ENCODE measurements around the gene AXIN1.

The AXIN1 gene

GRCh38 chr16:325375-326145, 27.0 kb downstream of the AXIN1 start:
- no peak for DNase-seq

GRCh38 chr16:324451-325334, 27.8 kb downstream of the AXIN1 start:
- no peak for DNase-seq

- no peak for DNase-seq
Observed at GRCh38 chr16:324201-324450, 28.4 kb downstream of the AXIN1 start.

- DNase-seq = no peak
Observed at GRCh38 chr16:322476-323143, 29.9 kb downstream of the AXIN1 start.

- no peak for DNase-seq
Observed at GRCh38 chr16:321532-321931, 31.0 kb downstream of the AXIN1 start.

- DNase-seq = no peak
Observed at GRCh38 chr16:320206-320605, 32.3 kb downstream of the AXIN1 start.

- DNase-seq = no peak
Observed at GRCh38 chr16:318628-319027, 33.9 kb downstream of the AXIN1 start.

GRCh38 chr16:317583-317982, 34.9 kb downstream of the AXIN1 start:
- no peak for DNase-seq

- no peak for DNase-seq
Observed at GRCh38 chr16:316741-317464, 35.6 kb downstream of the AXIN1 start.

- DNase-seq = no peak
Observed at GRCh38 chr16:314795-315299, 37.7 kb downstream of the AXIN1 start.

- no peak for DNase-seq
Observed at GRCh38 chr16:314351-314750, 38.2 kb downstream of the AXIN1 start.

- DNase-seq = no peak
Observed at GRCh38 chr16:311725-312124, 40.8 kb downstream of the AXIN1 start.

- DNase-seq = no peak
Observed at GRCh38 chr16:309476-309875, 43.0 kb downstream of the AXIN1 start.

GRCh38 chr16:307691-308312, 44.7 kb downstream of the AXIN1 start:
- no peak for DNase-seq

GRCh38 chr16:306911-307370, 45.6 kb downstream of the AXIN1 start:
- DNase-seq = no peak

GRCh38 chr16:305916-306626, 46.5 kb downstream of the AXIN1 start:
- DNase-seq = peak; percentile 77

- DNase-seq = no peak
Observed at GRCh38 chr16:303760-304505, 48.6 kb downstream of the AXIN1 start.

- no peak for DNase-seq
Observed at GRCh38 chr16:301950-302349, 50.6 kb downstream of the AXIN1 start.

- no peak for DNase-seq
Observed at GRCh38 chr16:301235-301634, 51.3 kb downstream of the AXIN1 start.

- no peak for DNase-seq
Observed at GRCh38 chr16:297832-298231, 54.7 kb downstream of the AXIN1 start.
